ENCODE results near the gene LGALS9.

LGALS9 gene

GRCh38 chr17:27613433-27613832, 17.6 kb upstream of the LGALS9 start:
- Histone ChIP-seq H3K27me3 (ENCODE audit: control insufficient read depth in 3 of 3, insufficient read depth in 3 of 3, low read depth in 1 of 3, low read length in 3 of 3) (no peaks in the 10 kb centered on the region), H3K14ac (ENCODE audit: low read length) (no peak overlapping the region), H3K4me3 (ENCODE audit: low read length in 2 of 2) (no peak overlapping the region), H3K9ac (ENCODE audit: low read depth, low read length, poor library complexity) (no peak overlapping the region), H3K27ac (replicated peaks; ENCODE audit: low read length) (no peak overlapping the region), H3K4ac (ENCODE audit: low read length) (no peak overlapping the region), H2BK15ac (ENCODE audit: low read length) (no peak overlapping the region), H3K4me2 (ENCODE audit: insufficient read depth, low read length, poor library complexity, severe bottlenecking) (no peak overlapping the region), H2AFZ (ENCODE audit: low read length) (no peak overlapping the region), H2BK120ac (ENCODE audit: low read depth, low read length) (no peak overlapping the region), H4K91ac (ENCODE audit: low read depth, low read length, poor library complexity) (no peak overlapping the region), H3K4me1 (ENCODE audit: control insufficient read depth in 2 of 2, insufficient read depth in 1 of 2, low read depth in 1 of 2, low read length in 2 of 2) (no peaks in the 10 kb centered on the region), H3K9me3 (replicated peaks in 1 of 2; ENCODE audit: control insufficient read depth in 2 of 2, insufficient read depth in 1 of 2, low read depth in 1 of 2, low read length in 2 of 2) (no peaks in the 10 kb centered on the region), H3K36me3 (replicated peaks in 1 of 2; ENCODE audit: control insufficient read depth in 2 of 2, insufficient read depth in 2 of 2, low read length in 2 of 2) (peaks cover 21 to 29% of the 10 kb centered on the region in 2 donors), H4K8ac (ENCODE audit: low read depth, low read length) (no peak overlapping the region), H2AK5ac (ENCODE audit: low read depth, low read length) (no peak overlapping the region), H3K79me1 (ENCODE audit: low read depth, low read length) (no peaks in the 10 kb centered on the region), H3K23ac (ENCODE audit: low read depth, low read length, poor library complexity) (no peak overlapping the region), H2BK12ac (ENCODE audit: low read length) (no peak overlapping the region), H2BK5ac (ENCODE audit: low read length) (no peak overlapping the region), H3K18ac (ENCODE audit: low read length) (no peak overlapping the region)
- DNase-seq (ENCODE audit: low spot score): no peak
- no CpG with 5 or more reads among the region's 3 CpGs for WGBS, 2 donors (ENCODE audit: extremely low coverage in 2 of 2, insufficient read length in 2 of 2, insufficient replicate concordance in 1 of 2)

DNA sequence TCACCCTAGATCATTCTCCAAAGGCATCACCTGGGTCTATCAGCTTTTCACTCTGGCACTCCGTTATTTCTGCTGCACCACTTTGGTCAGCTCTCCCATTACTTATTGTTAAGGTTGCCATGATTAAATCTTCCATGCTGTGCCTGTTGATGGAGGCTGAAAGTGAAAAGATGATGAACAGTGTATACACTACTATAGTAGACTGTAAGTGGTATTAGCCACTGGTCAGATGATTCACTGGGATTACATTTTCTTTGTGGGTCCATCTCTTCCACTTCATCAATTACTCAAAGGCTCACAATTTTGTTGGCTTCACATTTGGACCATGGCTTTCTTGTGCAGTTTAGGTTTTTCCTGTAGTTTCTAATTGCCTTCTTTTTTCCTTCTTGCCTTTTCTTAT, 15.9 kb upstream of the LGALS9 start:
- no peak overlapping the region for H3K23ac ChIP-seq (ENCODE audit: low read depth, low read length, poor library complexity)
- DNase-seq (ENCODE audit: low spot score): no peak
- H3K27me3 ChIP-seq (ENCODE audit: control insufficient read depth in 3 of 3, insufficient read depth in 3 of 3, low read depth in 1 of 3, low read length in 3 of 3): no peaks in the 10 kb centered on the region
- H3K79me1 ChIP-seq (ENCODE audit: low read depth, low read length): no peaks in the 10 kb centered on the region
- no peak overlapping the region for H3K18ac ChIP-seq (ENCODE audit: low read length)
- H3K27ac ChIP-seq (replicated peaks; ENCODE audit: low read length): no peak overlapping the region
- WGBS, 2 donors (ENCODE audit: extremely low coverage in 2 of 2, insufficient read length in 2 of 2, insufficient replicate concordance in 1 of 2): no CpG with 5 or more reads among the region's 1 CpG
- no peak overlapping the region for H3K14ac ChIP-seq (ENCODE audit: low read length)
- H3K4me3 ChIP-seq (ENCODE audit: low read length in 2 of 2): no peak overlapping the region
- H3K4me1 ChIP-seq (ENCODE audit: control insufficient read depth in 2 of 2, insufficient read depth in 1 of 2, low read depth in 1 of 2, low read length in 2 of 2): no peaks in the 10 kb centered on the region
- H2BK12ac ChIP-seq (ENCODE audit: low read length): no peak overlapping the region
- H3K9ac ChIP-seq (ENCODE audit: low read depth, low read length, poor library complexity): no peak overlapping the region
- H2BK120ac ChIP-seq (ENCODE audit: low read depth, low read length): no peak overlapping the region
- H3K4ac ChIP-seq (ENCODE audit: low read length): no peak overlapping the region
- H2AK5ac ChIP-seq (ENCODE audit: low read depth, low read length): no peak overlapping the region
- no peak overlapping the region for H4K8ac ChIP-seq (ENCODE audit: low read depth, low read length)
- no peak overlapping the region for H2BK5ac ChIP-seq (ENCODE audit: low read length)
- H3K36me3 ChIP-seq (replicated peaks in 1 of 2; ENCODE audit: control insufficient read depth in 2 of 2, insufficient read depth in 2 of 2, low read length in 2 of 2): peaks cover 21 to 25% of the 10 kb centered on the region in 2 donors
- no peak overlapping the region for H2AFZ ChIP-seq (ENCODE audit: low read length)
- H4K91ac ChIP-seq (ENCODE audit: low read depth, low read length, poor library complexity): no peak overlapping the region
- no peak overlapping the region for H2BK15ac ChIP-seq (ENCODE audit: low read length)
- no peaks in the 10 kb centered on the region for H3K9me3 ChIP-seq (replicated peaks in 1 of 2; ENCODE audit: control insufficient read depth in 2 of 2, insufficient read depth in 1 of 2, low read depth in 1 of 2, low read length in 2 of 2)
- H3K4me2 ChIP-seq (ENCODE audit: insufficient read depth, low read length, poor library complexity, severe bottlenecking): no peak overlapping the region

GRCh38 chr17:27616414-27616813, 14.6 kb upstream of the LGALS9 start:
- Histone ChIP-seq H3K4me3 (ENCODE audit: low read length in 2 of 2) (no peak overlapping the region), H3K27me3 (ENCODE audit: control insufficient read depth in 3 of 3, insufficient read depth in 3 of 3, low read depth in 1 of 3, low read length in 3 of 3) (no peaks in the 10 kb centered on the region), H3K4me2 (ENCODE audit: insufficient read depth, low read length, poor library complexity, severe bottlenecking) (no peak overlapping the region), H3K18ac (ENCODE audit: low read length) (no peak overlapping the region), H4K91ac (ENCODE audit: low read depth, low read length, poor library complexity) (no peak overlapping the region), H3K9ac (ENCODE audit: low read depth, low read length, poor library complexity) (no peak overlapping the region), H2BK15ac (ENCODE audit: low read length) (no peak overlapping the region), H3K4ac (ENCODE audit: low read length) (no peak overlapping the region), H3K14ac (ENCODE audit: low read length) (no peak overlapping the region), H2BK120ac (ENCODE audit: low read depth, low read length) (no peak overlapping the region), H3K36me3 (replicated peaks in 1 of 2; ENCODE audit: control insufficient read depth in 2 of 2, insufficient read depth in 2 of 2, low read length in 2 of 2) (peaks cover 21 to 28% of the 10 kb centered on the region in 2 donors), H2AK5ac (ENCODE audit: low read depth, low read length) (no peak overlapping the region), H2AFZ (ENCODE audit: low read length) (no peak overlapping the region), H4K8ac (ENCODE audit: low read depth, low read length) (no peak overlapping the region), H3K4me1 (ENCODE audit: control insufficient read depth in 2 of 2, insufficient read depth in 1 of 2, low read depth in 1 of 2, low read length in 2 of 2) (peaks cover 0 to 1% of the 10 kb centered on the region in 2 donors), H2BK12ac (ENCODE audit: low read length) (no peak overlapping the region), H2BK5ac (ENCODE audit: low read length) (no peak overlapping the region), H3K9me3 (replicated peaks in 1 of 2; ENCODE audit: control insufficient read depth in 2 of 2, insufficient read depth in 1 of 2, low read depth in 1 of 2, low read length in 2 of 2) (no peaks in the 10 kb centered on the region), H3K79me1 (ENCODE audit: low read depth, low read length) (no peaks in the 10 kb centered on the region), H3K23ac (ENCODE audit: low read depth, low read length, poor library complexity) (no peak overlapping the region), H3K27ac (replicated peaks; ENCODE audit: low read length) (no peak overlapping the region)
- no CpG with 5 or more reads among the region's 4 CpGs for WGBS, 2 donors (ENCODE audit: extremely low coverage in 2 of 2, insufficient read length in 2 of 2, insufficient replicate concordance in 1 of 2)
- no peak for DNase-seq (ENCODE audit: low spot score)

- H3K9me3 ChIP-seq (replicated peaks in 1 of 2; ENCODE audit: control insufficient read depth in 2 of 2, insufficient read depth in 1 of 2, low read depth in 1 of 2, low read length in 2 of 2): no peaks in the 10 kb centered on the region
- H3K4me3 ChIP-seq (ENCODE audit: low read length in 2 of 2): peak overlapping the region in 1 of 2 donors; percentile 35
- peaks cover 23 to 31% of the 10 kb centered on the region in 2 donors for H3K36me3 ChIP-seq (replicated peaks in 1 of 2; ENCODE audit: control insufficient read depth in 2 of 2, insufficient read depth in 2 of 2, low read length in 2 of 2)
- no CpG with 5 or more reads among the region's 8 CpGs for WGBS, 2 donors (ENCODE audit: extremely low coverage in 2 of 2, insufficient read length in 2 of 2, insufficient replicate concordance in 1 of 2)
- H3K9ac ChIP-seq (ENCODE audit: low read depth, low read length, poor library complexity): no peak overlapping the region
- H3K4me2 ChIP-seq (ENCODE audit: insufficient read depth, low read length, poor library complexity, severe bottlenecking): no peak overlapping the region
- no peak overlapping the region for H3K27ac ChIP-seq (replicated peaks; ENCODE audit: low read length)
- H2AFZ ChIP-seq (ENCODE audit: low read length): no peak overlapping the region
- H2AK5ac ChIP-seq (ENCODE audit: low read depth, low read length): no peak overlapping the region
- no peak overlapping the region for H3K23ac ChIP-seq (ENCODE audit: low read depth, low read length, poor library complexity)
- DNase-seq (ENCODE audit: low spot score): no peak
- no peak overlapping the region for H4K91ac ChIP-seq (ENCODE audit: low read depth, low read length, poor library complexity)
- no peak overlapping the region for H2BK5ac ChIP-seq (ENCODE audit: low read length)
- no peaks in the 10 kb centered on the region for H3K27me3 ChIP-seq (ENCODE audit: control insufficient read depth in 3 of 3, insufficient read depth in 3 of 3, low read depth in 1 of 3, low read length in 3 of 3)
- H2BK15ac ChIP-seq (ENCODE audit: low read length): no peak overlapping the region
- H2BK12ac ChIP-seq (ENCODE audit: low read length): no peak overlapping the region
- no peak overlapping the region for H3K18ac ChIP-seq (ENCODE audit: low read length)
- no peaks in the 10 kb centered on the region for H3K79me1 ChIP-seq (ENCODE audit: low read depth, low read length)
- no peak overlapping the region for H3K14ac ChIP-seq (ENCODE audit: low read length)
- no peak overlapping the region for H4K8ac ChIP-seq (ENCODE audit: low read depth, low read length)
- peaks cover 0 to 1% of the 10 kb centered on the region in 2 donors for H3K4me1 ChIP-seq (ENCODE audit: control insufficient read depth in 2 of 2, insufficient read depth in 1 of 2, low read depth in 1 of 2, low read length in 2 of 2)
- H3K4ac ChIP-seq (ENCODE audit: low read length): no peak overlapping the region
- no peak overlapping the region for H2BK120ac ChIP-seq (ENCODE audit: low read depth, low read length)
These were observed 12.6 kb upstream of the LGALS9 start for GRCh38 chr17:27618417-27618816.
